HepG2 (cell line): ENCODE measurements around the gene ATP6V1G2. TPM values are rescaled to one million over a fixed set of nuclear protein-coding genes. Genes with fewer than 3 reads are reported as not detected.

Experiments
- ARID4A ChIP-seq: sonication (generic); formaldehyde crosslinking; IDR thresholded peaks from 2 replicates; pipeline ENCODE4 v1.5.0; 2020; ENCODE audit warnings: mild to moderate bottlenecking, missing genetic modification reagents, borderline replicate concordance
- GATAD1 ChIP-seq: IDR thresholded peaks from 2 replicates; pipeline ENCODE4 v1.6.1; 2016; ENCODE audit warnings: missing genetic modification reagents, missing compliant biosample characterization
- KAT7 ChIP-seq: IDR thresholded peaks from 2 replicates; pipeline ENCODE4 v1.6.1; 2018; ENCODE audit warnings: borderline replicate concordance, missing compliant biosample characterization
- MEIS2 ChIP-seq: sonication (generic); formaldehyde crosslinking; IDR thresholded peaks from 2 replicates; pipeline ENCODE4 v1.9.0; 2021; ENCODE audit warnings: mild to moderate bottlenecking, missing genetic modification reagents
- NCOA5 ChIP-seq: sonication (generic); formaldehyde crosslinking; IDR thresholded peaks from 2 replicates; pipeline ENCODE4 v1.4.0; 2020; ENCODE audit warnings: missing genetic modification reagents
- PHF5A ChIP-seq: IDR thresholded peaks from one replicate; pipeline ENCODE4 v1.6.1; 2018; ENCODE audit warnings: low read depth, missing genetic modification reagents; ENCODE audit not compliant: unreplicated experiment
- TAF1 ChIP-seq: sonication (generic); formaldehyde crosslinking; IDR thresholded peaks from 2 replicates; pipeline ENCODE4 v1.4.0; 2020; ENCODE audit warnings: missing genetic modification reagents
- ZBTB25 ChIP-seq: IDR thresholded peaks from 2 replicates; pipeline ENCODE4 v1.6.1; 2018; ENCODE audit warnings: missing genetic modification reagents
- ZC3H13 ChIP-seq: sonication (generic); formaldehyde crosslinking; IDR thresholded peaks from 2 replicates; pipeline ENCODE4 v1.8.1; 2023; ENCODE audit warnings: mild to moderate bottlenecking, missing genetic modification reagents, moderate library complexity
- ZFY ChIP-seq: sonication (generic); formaldehyde crosslinking; IDR thresholded peaks from 2 replicates; pipeline ENCODE4 v1.4.0; 2020; ENCODE audit warnings: missing genetic modification reagents
- ZNF33B ChIP-seq: sonication (generic); formaldehyde crosslinking; IDR thresholded peaks from 2 replicates; pipeline ENCODE4 v1.5.1; 2020; ENCODE audit warnings: mild to moderate bottlenecking, missing genetic modification reagents
- ZNF367 ChIP-seq: sonication (generic); formaldehyde crosslinking; IDR thresholded peaks from 2 replicates; pipeline ENCODE4 v1.4.0; 2020; ENCODE audit warnings: missing genetic modification reagents, borderline replicate concordance
- polyA plus RNA-seq, 8 experiments: library from polyadenylated mRNA; depleted of rRNA in 3 of 8; stranded (reverse) in 7 of 8; unstranded in 1 of 8; fragments of >200 nt; fragmentation: Illumina TruSeq in 4 of 8; extraction: Trizol in 4 of 8; gene quantifications; 2 replicates each; pipeline versions ENCODE4 v1.2.1 to v1.2.3, GENCODE V29; 2011 to 2016; ENCODE audit warnings: low read depth in 4 of 8, missing spikeins in 1 of 8, mixed read lengths in 1 of 8; ENCODE audit not compliant: insufficient read depth in 1 of 8
- total RNA-seq, 5 experiments: library from RNA; depleted of rRNA; stranded (reverse); fragments of >200 nt; fragmentation: Illumina TruSeq; extraction: Trizol; gene quantifications; 2 replicates each; pipeline ENCODE4 v1.2.3, GENCODE V29; 2016; ENCODE audit warnings: low read depth in 1 of 5
- TF ChIP-seq, protein P1 (sequence below): sonication (generic); formaldehyde crosslinking; IDR thresholded peaks from 2 replicates; pipeline ENCODE4 v1.4.0; 2020; ENCODE audit warnings: low read depth, mild to moderate bottlenecking, missing genetic modification reagents
- TF ChIP-seq, protein P2 (sequence below): sonication (generic); formaldehyde crosslinking; IDR thresholded peaks from 2 replicates; pipeline ENCODE4 v1.4.0; 2020; ENCODE audit warnings: mild to moderate bottlenecking, missing genetic modification reagents
- TF ChIP-seq, protein P3 (sequence below): sonication (generic); formaldehyde crosslinking; conservative IDR thresholded peaks from 2 replicates; pipeline ENCODE4 v1.8.0; 2022; ENCODE audit warnings: mild to moderate bottlenecking, moderate library complexity, missing genetic modification reagents

The ATP6V1G2 gene
- total and polyA plus RNA-seq, 2 of the 13 experiments (the other 11 are each of a cell fraction or from before 2014, with no cell fraction given), result 0.27 to 0.83 TPM

- TF ChIP-seq, protein P1, sequence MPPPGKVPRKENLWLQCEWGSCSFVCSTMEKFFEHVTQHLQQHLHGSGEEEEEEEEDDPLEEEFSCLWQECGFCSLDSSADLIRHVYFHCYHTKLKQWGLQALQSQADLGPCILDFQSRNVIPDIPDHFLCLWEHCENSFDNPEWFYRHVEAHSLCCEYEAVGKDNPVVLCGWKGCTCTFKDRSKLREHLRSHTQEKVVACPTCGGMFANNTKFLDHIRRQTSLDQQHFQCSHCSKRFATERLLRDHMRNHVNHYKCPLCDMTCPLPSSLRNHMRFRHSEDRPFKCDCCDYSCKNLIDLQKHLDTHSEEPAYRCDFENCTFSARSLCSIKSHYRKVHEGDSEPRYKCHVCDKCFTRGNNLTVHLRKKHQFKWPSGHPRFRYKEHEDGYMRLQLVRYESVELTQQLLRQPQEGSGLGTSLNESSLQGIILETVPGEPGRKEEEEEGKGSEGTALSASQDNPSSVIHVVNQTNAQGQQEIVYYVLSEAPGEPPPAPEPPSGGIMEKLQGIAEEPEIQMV (CRISPR knock-in tag), result no peak
- no peak for TF ChIP-seq GATAD1
- peak; percentile 68 for TF ChIP-seq PHF5A (CRISPR knock-in tag)
- peak; percentile 16; the same call in 1 of the 2 replicates for TF ChIP-seq ZC3H13 (CRISPR knock-in tag)
- TF ChIP-seq ZNF33B (CRISPR knock-in tag), result no peak
- TF ChIP-seq ZBTB25 (CRISPR knock-in tag), result no peak
- TF ChIP-seq ZFY (CRISPR knock-in tag), result peak; percentile 43; the same call in 1 of the 2 replicates
- TF ChIP-seq, protein P2, sequence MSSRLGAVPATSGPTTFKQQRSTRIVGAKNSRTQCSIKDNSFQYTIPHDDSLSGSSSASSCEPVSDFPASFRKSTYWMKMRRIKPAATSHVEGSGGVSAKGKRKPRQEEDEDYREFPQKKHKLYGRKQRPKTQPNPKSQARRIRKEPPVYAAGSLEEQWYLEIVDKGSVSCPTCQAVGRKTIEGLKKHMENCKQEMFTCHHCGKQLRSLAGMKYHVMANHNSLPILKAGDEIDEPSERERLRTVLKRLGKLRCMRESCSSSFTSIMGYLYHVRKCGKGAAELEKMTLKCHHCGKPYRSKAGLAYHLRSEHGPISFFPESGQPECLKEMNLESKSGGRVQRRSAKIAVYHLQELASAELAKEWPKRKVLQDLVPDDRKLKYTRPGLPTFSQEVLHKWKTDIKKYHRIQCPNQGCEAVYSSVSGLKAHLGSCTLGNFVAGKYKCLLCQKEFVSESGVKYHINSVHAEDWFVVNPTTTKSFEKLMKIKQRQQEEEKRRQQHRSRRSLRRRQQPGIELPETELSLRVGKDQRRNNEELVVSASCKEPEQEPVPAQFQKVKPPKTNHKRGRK (CRISPR knock-in tag), result no peak
- no peak for TF ChIP-seq TAF1 (CRISPR knock-in tag)
- peak; percentile 76; the same call in 1 of the 2 replicates for TF ChIP-seq ZNF367 (CRISPR knock-in tag)
- no peak for TF ChIP-seq MEIS2
- no peak for TF ChIP-seq KAT7 (CRISPR knock-in tag)
- TF ChIP-seq ARID4A (CRISPR knock-in tag), result no peak; the same call in 1 of the 2 replicates
- TF ChIP-seq NCOA5 (CRISPR knock-in tag), result 0 out of 2 replicates have a peak, but pooled peaks have one; percentile 56
- TF ChIP-seq, protein P3, sequence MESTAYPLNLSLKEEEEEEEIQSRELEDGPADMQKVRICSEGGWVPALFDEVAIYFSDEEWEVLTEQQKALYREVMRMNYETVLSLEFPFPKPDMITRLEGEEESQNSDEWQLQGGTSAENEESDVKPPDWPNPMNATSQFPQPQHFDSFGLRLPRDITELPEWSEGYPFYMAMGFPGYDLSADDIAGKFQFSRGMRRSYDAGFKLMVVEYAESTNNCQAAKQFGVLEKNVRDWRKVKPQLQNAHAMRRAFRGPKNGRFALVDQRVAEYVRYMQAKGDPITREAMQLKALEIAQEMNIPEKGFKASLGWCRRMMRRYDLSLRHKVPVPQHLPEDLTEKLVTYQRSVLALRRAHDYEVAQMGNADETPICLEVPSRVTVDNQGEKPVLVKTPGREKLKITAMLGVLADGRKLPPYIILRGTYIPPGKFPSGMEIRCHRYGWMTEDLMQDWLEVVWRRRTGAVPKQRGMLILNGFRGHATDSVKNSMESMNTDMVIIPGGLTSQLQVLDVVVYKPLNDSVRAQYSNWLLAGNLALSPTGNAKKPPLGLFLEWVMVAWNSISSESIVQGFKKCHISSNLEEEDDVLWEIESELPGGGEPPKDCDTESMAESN, result 0 out of 2 replicates have a peak, but pooled peaks have one; percentile 40
Observed at GRCh38 chr6:31529329-31530150, 16.9 kb downstream of the ATP6V1G2 start (continued).
